Heart right ventricle (tissue), 16 donors: ENCODE results near the gene OR14C36. TPM values are rescaled to one million over a fixed set of nuclear protein-coding genes. Genes with fewer than 3 reads are reported as not detected.
"Not testable (repeated sequence)": the region's sequence is repeated elsewhere in the genome, so short reads cannot be mapped to it uniquely, and the experiment has no call there.

ENCODE experiments used
- ATAC-seq, 8 donors: fragments of 200-7000 bp; cut with Tn5 transposase; one replicate each; pipeline ENCODE4 v1.9.1; 2020; ENCODE audit warnings: mild to moderate bottlenecking in 8 of 8, moderate library complexity in 8 of 8, moderate number of reproducible peaks in 1 of 8
- DNase-seq, 2 donors: peaks; one replicate each; pipeline ENCODE4 v3.0.0-alpha.2; 2020
- H3K27ac ChIP-seq, 10 donors: fragments of 200-600 bp; sonication (generic) in 2 of 10; one replicate each; pipeline versions ENCODE4 v1.5.0 to v1.8.0; 2020 to 2022; ENCODE audit warnings: mild to moderate bottlenecking in 3 of 10
- H3K27me3 ChIP-seq, 7 donors: fragments of 200-600 bp; one replicate each; pipeline ENCODE4 v1.8.0; 2021 to 2022; ENCODE audit warnings: mild to moderate bottlenecking in 2 of 7
- H3K36me3 ChIP-seq, 9 donors: fragments of 200-600 bp; sonication (generic) in 1 of 9; one replicate each; pipeline versions ENCODE4 v1.5.0 to v1.8.0; 2020 to 2022; ENCODE audit warnings: mild to moderate bottlenecking in 2 of 9
- H3K4me1 ChIP-seq, 9 donors: fragments of 200-600 bp; sonication (generic) in 1 of 9; one replicate each; pipeline versions ENCODE4 v1.5.0 to v1.8.0; 2020 to 2022; ENCODE audit warnings: mild to moderate bottlenecking in 4 of 9
- H3K4me3 ChIP-seq, 10 donors: fragments of 200-600 bp; sonication (generic) in 2 of 10; one replicate each; pipeline versions ENCODE4 v1.5.0 to v1.8.0; 2020 to 2022; ENCODE audit warnings: mild to moderate bottlenecking in 7 of 10, moderate library complexity in 2 of 10
- H3K9me3 ChIP-seq, 11 donors: fragments of 200-600 bp in 10 of 11; sonication (generic) in 2 of 11; one replicate each; pipeline versions ENCODE4 v1.5.0 to v1.8.0; 2013 to 2022; ENCODE audit warnings: mild to moderate bottlenecking in 2 of 11, control low read depth in 1 of 11, moderate library complexity in 1 of 11
- CTCF ChIP-seq, 9 donors: fragments of 200-600 bp; sonication (generic) in 2 of 9; IDR thresholded peaks; one replicate each; pipeline versions ENCODE4 v1.5.0 to v1.8.0; 2021 to 2022; ENCODE audit warnings: antibody characterized with exemption in 9 of 9, mild to moderate bottlenecking in 5 of 9, moderate library complexity in 1 of 9
- WGBS, 2 donors: extraction: QIAGEN DNeasy Blood & Tissue Kit; methylation state at CpG; one replicate each; pipeline ENCODE4 v1.1.7; 2013; ENCODE audit warnings: inconsistent platforms in 1 of 2; 5-methylcytosine and 5-hydroxymethylcytosine counted together
- intact Hi-C, 10 donors: fragments of 100-400 bp; cut with DNase I; formaldehyde crosslinking; loops; one replicate each; pipeline versions ENCODE4 v1.11.1 to v1.14.2; 2022
- long read RNA-seq, 3 donors: library from polyadenylated mRNA; unstranded; transcript quantifications; one replicate each; pipeline ENCODE4 v2.0.0, GENCODE V29; 2020 to 2021
- polyA plus RNA-seq, 2 donors: library from polyadenylated mRNA; stranded (reverse); fragments of 200-250 nt; gene quantifications; one replicate each; pipeline ENCODE4 v1.2.3, GENCODE V29; 2013
- total RNA-seq, 10 donors: library from RNA; stranded (reverse); fragmentation: NEBNext Ultra II Directional in 3 of 10; extraction: Animal tissue kit (Norgen Biotek cat#: 25700) in 3 of 10; gene quantifications; one replicate each; pipeline versions ENCODE4 v1.2.1 to v1.2.4, GENCODE V29; 2021 to 2023
- donor health status: Arrhythmogenic right ventricular cardiomyopathy.
- donor health status: ischemic (EF 13 %, LVEDD 7.1; RV severe dilation, severe dysfunction).
- donor health status: healthy with polysubstance abuse.
- donor health status: DM: no; HTN: yes; CAD: no.
- donor health status: DM: no; HTN: no; CAD: no.
- donor health status: ischemic (EF 25% LVEDD 6.9; RV normal size, moderate dysfunction).
- donor health status: ischemic (EF 25% LVEDD 5.7; RV mildly dilated, moderate dysfunction).
- donor health status: healthy.
- donor health status: DM: yes; HTN: yes; CAD: no.
- donor health status: Ischemic cardiomyopathy.
- donor health status: ischemic (EF 35%, LVEDD 5.7; RV mildly dilated, moderate dysfunction).
- donor health status: nonischemic (EF 11% LVEDD 7.7; RV severe dilation, severe dysfunction).
- donor health status: DM: yes; HTN: yes; CAD: no.
- donor health status: PGD.
- donor health status: ischemic (EF 29% LVEDD 5.4; RV normal size, mild dysfunction).
- donor health status: nonischemic (EF 23%, LVEDD 6.1; RV moderate dilation, normal function).

OR14C36 gene
- total RNA-seq (not detected), polyA plus RNA-seq (not detected)
- long read RNA-seq, donor 1 = 0 reads
- long read RNA-seq, donor 2 = 0 reads
- long read RNA-seq, donor 3 = 0 reads

- WGBS, 2 donors = 55 to 65% methylated on average over 4 of the region's 4 CpGs
- ATAC-seq = no peak
- no peak within 1 kb of the TSS for H3K4me3 ChIP-seq
- no peak within 1 kb of the TSS for H3K27ac ChIP-seq
- no peaks in the 10 kb centered on the region for H3K4me1 ChIP-seq
- TF ChIP-seq CTCF (IDR thresholded peaks at IDR 0.05) = no peak
- DNase-seq = no peak
- intact Hi-C loops = no loop called here
- H3K9me3 ChIP-seq = no peaks in the 10 kb centered on the region
- H3K36me3 ChIP-seq = no peaks in the 10 kb centered on the region
- H3K27me3 ChIP-seq = no peaks in the 10 kb centered on the region
Measured at GRCh38 chr1:248348475-248348874, at the start of gene OR14C36. TSS of gene OR14C36 (plus strand) at chr1:248348775. CDS start at chr1:248348775, 0 bp downstream.

GRCh38 chr1:248303324-248303723, 45.3 kb upstream of the OR14C36 start, which contains the start of gene OR2T12:
TSS of gene OR2T12 (minus strand) at chr1:248303424. CDS start at chr1:248295578, 7,846 bp downstream.
- Histone ChIP-seq H3K4me1 (no peaks in the 10 kb centered on the region), H3K27ac (no peak within 1 kb of the TSS), H3K27me3 (no peaks in the 10 kb centered on the region), H3K36me3 (no peaks in the 10 kb centered on the region), H3K4me3 (no peak within 1 kb of the TSS), H3K9me3 (peaks cover 0 to 6% (median 0%) of the 10 kb centered on the region in 11 donors)
- ATAC-seq = no peak
- 76 to 77% methylated on average over 1 of the region's 1 CpG for WGBS, 2 donors
- no peak for TF ChIP-seq CTCF (IDR thresholded peaks at IDR 0.05)
- intact Hi-C loops = no loop called here
- no peak for DNase-seq

GRCh38 chr1:248305672-248306071, 42.9 kb upstream of the OR14C36 start:
- H3K27me3 ChIP-seq, H3K27ac ChIP-seq, intact Hi-C loops, ATAC-seq, H3K36me3 ChIP-seq, H3K4me1 ChIP-seq, H3K4me3 ChIP-seq, DNase-seq, H3K9me3 ChIP-seq: not testable (repeated sequence)
- WGBS, 2 donors = 75 to 76% methylated on average over 9 of the region's 9 CpGs

GRCh38 chr1:248306103-248306502, 42.5 kb upstream of the OR14C36 start:
- intact Hi-C loops = no loop called here
- no peaks in the 10 kb centered on the region for H3K27me3 ChIP-seq
- no peak overlapping the region for H3K27ac ChIP-seq
- H3K36me3 ChIP-seq = no peaks in the 10 kb centered on the region
- no peak for DNase-seq
- no peak for ATAC-seq
- H3K9me3 ChIP-seq = no peaks in the 10 kb centered on the region
- no peak overlapping the region for H3K4me3 ChIP-seq
- H3K4me1 ChIP-seq = no peaks in the 10 kb centered on the region
- no peak for TF ChIP-seq CTCF (IDR thresholded peaks at IDR 0.05)
- 84 to 90% methylated on average over 19 of the region's 19 CpGs for WGBS, 2 donors

GRCh38 chr1:248306740-248307139, 41.8 kb upstream of the OR14C36 start:
- 77 to 80% methylated on average over 15 of the region's 15 CpGs for WGBS, 2 donors

More at GRCh38 chr1:248306740-248307139, 41.8 kb upstream of the OR14C36 start:
- ATAC-seq, H3K27me3 ChIP-seq, H3K36me3 ChIP-seq, DNase-seq, intact Hi-C loops, H3K27ac ChIP-seq, H3K9me3 ChIP-seq, H3K4me3 ChIP-seq, H3K4me1 ChIP-seq: not testable (repeated sequence)
